GM11168 (cell line): Measurements from ENCODE around the gene SSBP2.

ENCODE experiments used
- in situ Hi-C: fragments of 300-500 bp; cut with MboI; formaldehyde crosslinking; loops from one replicate; pipeline ENCODE4 v1.12.0; 2022; ENCODE audit warnings: low sequenced_read_pairs; ENCODE audit not compliant: unreplicated experiment

SSBP2 gene

DNA sequence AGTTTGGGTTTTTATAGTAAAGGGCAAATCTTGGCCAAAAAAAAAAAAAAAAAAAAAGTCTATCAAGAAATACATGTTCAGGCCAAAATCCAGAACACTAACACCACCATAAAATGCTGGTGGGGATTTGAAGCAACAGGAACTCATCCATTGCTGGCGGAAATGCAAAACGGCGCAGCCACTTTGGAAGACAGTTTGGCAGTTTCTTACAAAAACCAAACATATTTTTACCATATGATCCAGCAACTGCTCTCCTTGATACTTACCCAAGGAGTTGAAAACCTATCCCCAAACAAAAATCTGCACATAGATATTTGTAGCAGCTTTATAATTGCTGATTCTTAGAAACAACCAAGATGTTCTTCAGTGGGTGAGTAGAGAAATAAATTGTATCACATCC lies 203.9 kb downstream of the SSBP2 start:
- in situ Hi-C loops, result no loop called here

DNA sequence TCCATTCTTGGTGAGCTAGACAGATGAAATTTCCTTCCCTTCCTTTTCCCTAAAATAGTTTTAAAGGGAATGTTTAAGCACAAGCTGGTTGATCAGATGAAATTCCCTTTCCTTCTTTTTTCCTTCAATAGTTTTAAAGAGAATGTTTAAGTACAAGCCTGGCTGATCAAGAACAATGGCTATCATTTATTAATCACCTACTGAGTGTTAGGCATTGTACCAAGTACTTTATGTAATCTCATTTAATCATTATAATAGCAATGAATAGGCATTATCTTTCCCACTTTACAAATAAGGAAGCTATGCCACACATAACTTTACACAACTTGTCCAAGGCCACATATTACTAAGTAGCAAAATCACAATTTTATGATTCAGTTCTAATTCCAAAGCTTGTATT lies 205.0 kb downstream of the SSBP2 start:
- in situ Hi-C loops, result no loop called here

DNA sequence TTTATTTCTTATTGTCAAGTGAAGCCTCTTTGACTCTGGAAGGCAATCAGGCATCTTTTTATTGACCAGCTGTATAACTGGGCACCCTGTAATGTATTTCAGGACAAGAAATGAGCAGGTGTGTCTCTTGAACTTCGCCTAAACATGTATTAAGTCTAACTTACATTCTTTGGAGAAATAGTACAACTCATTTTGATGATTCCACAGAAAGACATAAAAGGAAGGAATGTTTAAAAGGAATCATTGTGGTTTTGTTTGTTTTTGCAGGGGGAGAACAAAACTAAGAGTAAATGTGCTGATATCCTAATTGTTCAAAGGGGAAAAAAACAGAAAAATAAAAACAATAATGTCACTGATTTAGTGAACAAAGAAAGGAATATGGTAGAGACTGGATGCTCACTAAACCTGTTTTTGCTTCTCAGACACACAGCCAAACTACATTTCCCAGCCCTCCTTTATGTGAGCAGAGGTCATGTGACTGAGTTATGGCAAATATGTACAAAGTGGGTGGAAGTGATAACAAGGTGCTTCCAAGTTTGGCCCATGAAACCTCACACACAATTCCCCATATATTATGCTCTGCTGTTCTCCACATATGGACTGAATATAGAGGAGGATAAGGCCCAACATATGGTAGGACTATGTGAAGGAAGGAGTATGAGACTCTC lies 206.4 kb downstream of the SSBP2 start:
- in situ Hi-C loops, result no loop called here

DNA sequence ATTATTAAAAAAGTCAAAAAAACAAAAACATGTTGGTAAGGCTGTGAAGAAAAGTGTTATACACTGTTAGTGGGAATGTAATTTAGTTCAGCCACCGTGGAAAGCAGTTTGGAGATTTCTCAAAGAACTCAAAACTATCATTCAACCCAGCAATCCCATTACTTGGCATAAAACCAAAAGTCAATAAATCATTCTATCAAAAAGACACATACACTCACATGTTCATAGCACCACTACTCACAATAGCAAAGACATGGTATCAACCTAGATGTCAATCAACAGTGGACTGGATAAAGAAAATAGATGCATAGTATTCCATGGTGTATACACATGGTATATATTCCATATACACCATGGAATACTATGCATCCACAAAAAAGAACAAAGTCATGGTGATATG lies 208.7 kb downstream of the SSBP2 start:
- in situ Hi-C loops, result no loop called here

DNA sequence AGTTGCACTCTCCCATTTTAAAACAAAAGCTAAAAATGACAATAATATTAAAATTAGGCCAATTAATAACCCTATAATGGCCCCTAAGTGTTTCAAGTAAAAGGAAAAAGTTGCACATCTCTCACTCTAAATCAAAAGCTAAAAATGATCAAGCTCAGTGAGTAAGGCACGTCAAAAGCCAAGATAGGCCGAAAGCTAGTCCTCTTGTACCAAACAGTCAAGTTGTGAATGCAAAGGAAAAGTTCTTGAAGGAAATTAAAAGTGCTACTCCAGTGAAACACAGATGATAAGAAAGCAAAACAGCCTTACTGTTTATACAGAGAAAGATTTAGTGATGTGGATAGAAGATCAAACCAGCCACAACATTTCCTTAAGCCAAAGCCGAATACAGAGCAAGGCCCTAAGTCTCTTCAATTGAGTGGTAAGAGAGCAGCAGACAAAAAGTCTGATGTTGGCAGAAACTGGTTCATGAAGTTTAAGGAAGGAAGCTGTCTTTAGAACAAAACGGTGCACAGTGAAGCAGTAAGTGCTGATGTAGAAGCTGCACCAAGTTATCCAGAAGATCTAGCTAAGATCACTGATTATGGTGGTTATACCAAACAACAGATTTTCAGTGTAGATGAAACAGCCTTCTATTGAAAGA lies 212.9 kb downstream of the SSBP2 start:
- in situ Hi-C loops, result loop anchor here (10.0 kb wide), 1 partner anchor 417 kb away; no protein-coding TSS in a partner anchor

DNA sequence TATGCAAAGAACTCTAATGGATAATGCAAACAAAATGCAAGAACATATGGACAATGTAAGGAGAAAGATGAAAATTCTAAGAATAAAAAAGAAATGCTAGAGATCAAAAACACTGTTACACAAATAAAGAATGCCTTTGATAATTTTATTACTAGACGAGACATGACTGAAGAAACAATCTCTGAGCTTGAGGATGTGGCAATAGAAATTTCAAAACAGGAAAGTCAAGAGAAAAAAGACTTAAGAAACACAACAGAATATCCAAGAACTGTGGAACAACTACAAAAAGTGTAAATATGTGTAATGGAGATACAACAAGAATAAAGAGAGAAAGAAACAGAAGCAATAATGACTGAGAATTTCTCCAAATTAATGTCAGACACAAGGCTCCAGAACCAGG lies 216.5 kb downstream of the SSBP2 start:
- in situ Hi-C loops, result loop anchor here (10.0 kb wide), 1 partner anchor 420 kb away; no protein-coding TSS in a partner anchor

DNA sequence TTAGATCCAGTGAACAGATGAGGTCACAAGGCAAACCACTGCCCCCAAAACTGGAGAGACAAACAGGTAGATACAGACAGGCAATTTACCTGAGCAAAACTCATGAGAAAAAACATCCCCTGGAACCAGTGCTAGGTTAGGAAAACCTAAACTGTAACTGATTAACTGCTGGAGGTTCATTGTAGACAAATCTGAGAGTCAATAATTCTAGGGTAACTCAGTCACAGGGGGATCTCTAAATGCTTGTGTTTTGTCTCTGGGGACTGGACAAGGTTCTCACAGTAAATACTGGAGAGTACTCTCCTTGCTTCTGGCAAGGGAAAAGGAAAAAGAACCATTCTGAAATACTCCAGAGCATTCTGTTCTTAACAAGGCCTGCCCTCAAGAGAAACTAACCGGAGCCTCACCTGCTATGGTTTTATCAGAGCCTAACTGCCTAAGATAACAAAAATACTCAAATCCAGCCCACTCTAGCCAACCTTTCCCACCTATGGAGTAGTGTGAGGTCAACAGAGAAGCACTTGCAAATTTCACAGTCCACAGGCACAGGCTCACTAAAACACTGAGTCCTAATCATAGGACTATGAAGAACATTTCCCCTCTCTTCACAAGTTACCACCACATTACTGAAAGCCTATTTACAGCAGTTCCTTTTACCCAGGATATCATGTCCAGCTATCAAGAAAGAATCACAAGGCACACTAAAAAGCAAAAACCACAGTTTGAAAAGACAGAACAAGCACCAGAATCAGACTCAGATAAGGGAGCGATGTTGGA lies 217.1 kb downstream of the SSBP2 start:
- in situ Hi-C loops, result loop anchor here (10.0 kb wide), 1 partner anchor 421 kb away; no protein-coding TSS in a partner anchor

DNA sequence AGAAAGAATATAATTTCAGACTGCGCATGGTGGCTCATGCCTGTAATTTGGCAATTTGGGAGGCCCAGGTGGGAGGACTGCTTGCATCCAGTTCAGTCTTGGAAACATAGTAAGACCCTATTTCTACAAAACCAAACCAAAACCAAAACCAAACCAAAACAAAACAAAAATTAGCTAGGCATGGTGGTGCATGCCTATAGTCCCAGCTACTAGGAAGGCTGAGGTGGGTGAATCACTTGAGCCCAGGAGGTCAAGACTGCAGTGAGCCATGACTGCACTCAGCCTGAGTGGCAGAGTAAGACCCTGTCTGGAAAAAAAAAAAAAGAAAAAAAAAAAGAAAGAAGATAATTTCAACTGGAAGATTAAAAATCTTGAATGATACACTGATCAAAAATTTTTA lies 220.0 kb downstream of the SSBP2 start:
- in situ Hi-C loops, result loop anchor here (10.0 kb wide), 1 partner anchor 424 kb away; no protein-coding TSS in a partner anchor

DNA sequence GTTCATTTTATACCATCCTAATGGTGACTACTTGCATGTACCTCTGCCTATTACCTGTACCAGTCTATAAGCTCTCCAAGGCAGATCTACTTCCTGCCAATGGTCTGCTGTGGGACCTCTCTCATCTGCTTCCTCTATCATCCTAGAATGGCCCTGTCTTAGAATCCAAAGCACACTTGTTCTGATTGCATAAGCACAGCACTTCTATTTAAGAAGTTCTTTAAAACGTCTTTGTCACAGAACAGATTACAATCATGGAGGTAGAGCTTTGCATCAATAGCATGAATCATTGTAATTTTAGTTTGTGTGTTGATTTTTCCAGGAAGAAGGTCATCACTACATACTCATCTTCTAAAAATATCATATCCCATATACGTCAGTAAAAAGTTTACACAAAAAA lies 225.2 kb downstream of the SSBP2 start:
- in situ Hi-C loops, result no loop called here

DNA sequence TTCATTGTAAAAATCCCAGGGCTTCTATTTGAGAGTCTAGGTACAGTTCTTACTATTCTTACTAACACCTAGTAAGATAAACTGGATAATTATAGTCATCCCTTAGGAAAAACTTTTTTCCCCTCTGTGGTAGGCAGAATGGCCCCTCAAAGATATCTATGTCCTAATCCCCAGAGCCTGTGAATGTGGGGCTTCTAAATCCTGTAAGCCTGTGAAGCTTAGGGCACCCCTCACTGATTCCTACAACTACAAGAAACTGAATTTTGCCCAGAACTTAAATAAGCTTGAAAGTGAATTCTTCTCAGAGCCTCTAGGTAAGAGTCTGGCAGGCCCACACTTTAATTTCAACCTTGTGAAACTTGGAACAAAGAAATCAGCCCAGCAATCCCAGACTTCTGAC lies 226.9 kb downstream of the SSBP2 start:
- in situ Hi-C loops, result no loop called here

DNA sequence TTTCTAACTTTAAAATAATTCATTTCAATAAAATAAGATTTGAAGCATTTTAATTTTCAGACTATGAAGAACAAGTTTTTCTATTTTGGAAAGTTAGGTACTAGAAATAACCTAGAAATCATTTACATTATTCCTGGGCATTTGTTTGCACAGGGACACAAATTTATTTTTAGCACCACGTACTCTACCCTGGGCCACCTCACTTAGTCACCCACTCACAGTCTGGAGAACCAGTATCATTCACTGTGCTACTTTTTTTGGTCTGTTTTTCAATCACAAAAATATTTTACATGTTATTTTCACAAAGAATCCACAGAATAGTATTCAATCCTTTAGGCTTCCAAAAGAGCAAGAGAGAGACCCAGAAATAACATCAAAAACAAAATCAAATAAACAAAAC lies 228.3 kb downstream of the SSBP2 start:
- in situ Hi-C loops, result no loop called here

DNA sequence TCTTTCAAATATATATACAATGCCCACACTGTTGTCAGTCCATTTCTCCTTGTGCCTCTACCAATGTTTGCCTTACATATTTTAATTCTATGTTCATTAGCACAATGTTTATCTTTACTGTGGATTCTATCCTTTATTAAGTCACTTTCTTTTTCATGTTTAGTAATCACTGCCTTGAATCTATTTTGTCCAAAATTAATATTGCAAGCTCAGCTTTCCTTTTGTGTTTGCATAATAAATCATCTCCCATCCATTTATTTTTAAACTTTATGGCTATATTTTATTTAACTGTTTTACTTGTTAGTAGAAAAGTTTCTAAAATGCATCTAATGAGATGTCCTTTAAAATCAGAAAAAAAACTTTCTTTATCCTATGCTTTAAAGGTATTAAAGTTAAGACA lies 230.1 kb downstream of the SSBP2 start:
- in situ Hi-C loops, result no loop called here

DNA sequence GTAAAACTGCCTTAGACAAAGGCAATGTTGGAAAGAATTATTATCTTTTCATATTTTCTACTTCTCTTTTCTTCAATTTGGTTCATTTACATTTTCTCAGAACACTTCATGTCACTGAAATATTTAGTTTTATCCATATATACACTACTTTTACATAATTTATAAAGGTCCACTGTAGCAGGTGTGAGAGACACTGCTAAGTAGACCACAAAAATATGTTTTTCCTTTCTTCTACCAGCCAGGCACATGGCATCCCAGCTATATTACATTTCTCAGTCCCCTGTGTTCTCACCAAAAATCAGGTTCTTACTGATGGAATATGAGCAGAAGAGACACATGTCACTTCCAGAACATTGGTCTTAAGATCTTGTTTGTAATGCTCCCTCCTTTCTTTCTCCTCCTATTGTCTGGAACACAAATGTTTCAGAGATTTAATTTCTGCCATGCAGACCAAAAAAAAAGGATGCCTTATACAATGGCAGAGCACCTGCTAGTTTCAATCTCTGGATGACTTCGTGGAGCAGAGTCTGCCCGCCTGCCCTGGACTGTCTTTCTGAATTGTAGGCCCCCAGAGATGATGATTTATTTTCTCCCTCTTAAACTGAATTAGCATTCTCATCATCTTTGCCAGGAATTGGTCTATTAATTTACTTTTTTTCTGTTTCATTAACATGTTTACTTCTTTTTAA lies 231.5 kb downstream of the SSBP2 start:
- in situ Hi-C loops, result no loop called here

DNA sequence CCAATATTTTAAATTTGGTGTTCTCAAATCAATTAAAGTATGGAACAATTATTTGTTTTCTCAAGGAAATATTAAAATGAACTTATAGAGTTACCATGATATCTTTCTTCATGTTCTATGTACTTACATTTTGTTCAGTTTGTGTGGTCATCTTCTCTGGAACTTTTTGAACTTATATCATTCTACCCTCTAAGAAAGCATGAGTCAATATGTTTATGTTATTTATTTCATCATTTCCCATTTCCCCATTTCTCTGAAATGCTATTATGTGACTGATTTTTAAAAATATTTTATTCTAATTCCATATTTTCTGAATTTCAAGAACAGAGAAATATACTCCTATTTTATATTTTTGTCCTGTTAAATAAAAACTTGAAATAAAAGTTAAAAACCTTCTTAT lies 233.4 kb downstream of the SSBP2 start:
- in situ Hi-C loops, result no loop called here

DNA sequence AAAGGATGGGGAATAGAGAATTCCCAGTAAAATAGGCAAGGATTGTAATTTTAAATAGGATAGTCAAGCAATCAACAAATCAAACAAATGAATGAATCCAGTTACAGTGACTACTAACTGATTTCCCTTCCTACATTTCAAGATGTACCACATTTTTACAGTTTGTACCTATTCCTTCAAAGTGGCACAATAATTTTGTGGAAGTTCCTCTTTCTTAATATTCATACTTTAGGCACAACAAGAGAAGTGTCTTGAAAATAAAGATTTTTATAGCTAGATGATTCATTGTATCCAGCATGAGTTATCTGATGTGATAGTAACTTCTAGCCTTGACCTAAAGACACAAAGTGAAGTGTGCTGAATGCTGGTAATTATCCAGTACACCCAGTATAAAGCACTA lies 234.8 kb downstream of the SSBP2 start:
- in situ Hi-C loops, result no loop called here

DNA sequence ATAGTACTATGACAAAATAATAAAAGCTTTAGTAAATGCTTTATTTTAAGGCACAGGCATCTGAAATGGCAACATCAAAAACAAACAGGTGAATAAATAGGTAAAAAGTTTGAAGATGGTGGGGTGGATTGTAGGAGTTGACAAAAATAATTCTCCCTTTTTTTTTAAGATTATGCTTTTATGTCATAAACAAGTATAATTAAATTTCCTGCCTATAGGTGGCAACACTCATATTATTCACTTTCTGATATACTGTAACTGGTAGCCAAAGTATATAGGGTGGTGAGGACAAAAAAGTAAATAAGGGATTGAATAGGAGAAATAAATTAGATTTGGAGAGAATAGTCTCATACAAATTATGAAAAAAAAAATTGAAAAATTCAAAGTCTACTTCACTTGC lies 236.9 kb downstream of the SSBP2 start:
- in situ Hi-C loops, result no loop called here

DNA sequence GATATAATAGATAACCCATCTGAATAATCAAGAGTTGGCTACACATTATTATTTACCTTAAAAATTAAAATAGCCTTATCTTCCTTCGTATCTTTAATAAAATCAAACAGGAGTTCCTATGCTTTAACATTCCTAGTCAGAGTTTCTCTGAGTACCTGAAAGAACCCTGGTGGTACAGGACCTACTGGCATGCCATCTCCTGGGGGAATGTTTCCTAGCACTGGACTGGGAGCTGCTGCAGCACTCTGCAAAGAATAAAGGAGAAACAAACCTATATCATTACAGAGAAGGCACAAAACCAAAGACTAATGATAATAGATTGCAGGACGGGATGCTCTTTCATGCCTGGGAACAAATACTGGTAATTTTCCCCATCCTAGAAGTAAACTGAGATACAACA lies 237.4 kb downstream of the SSBP2 start:
- in situ Hi-C loops, result no loop called here

DNA sequence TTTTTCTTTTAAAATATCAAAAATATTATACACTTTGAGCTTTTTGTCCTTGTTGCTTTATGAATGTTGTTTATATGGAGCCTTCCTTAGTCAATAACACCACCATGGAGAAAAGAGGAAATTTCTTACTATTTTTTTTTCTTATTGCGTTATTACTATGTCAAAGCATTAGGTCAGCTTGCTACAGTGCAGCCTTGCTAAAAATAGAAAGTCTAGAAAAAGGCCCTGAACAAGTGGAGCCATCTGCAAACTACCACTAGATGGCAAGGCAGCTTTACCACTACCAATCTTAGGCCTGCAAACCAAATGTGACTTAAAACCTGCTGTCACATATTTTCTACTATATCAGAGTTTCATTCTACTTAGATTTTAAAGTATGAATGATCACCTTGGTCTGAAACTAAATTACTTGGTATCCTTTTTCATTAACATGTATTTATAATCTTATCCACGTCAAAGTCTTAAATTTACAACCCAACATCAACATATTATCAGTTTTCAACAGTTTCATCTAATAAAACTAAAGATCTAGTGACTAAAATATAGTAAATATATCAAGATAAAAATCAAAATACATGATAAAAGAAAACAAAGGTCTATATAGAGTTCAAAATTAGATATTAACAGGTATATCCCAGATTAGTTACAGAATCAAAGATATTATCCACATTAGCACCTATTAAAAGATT lies 243.9 kb downstream of the SSBP2 start:
- in situ Hi-C loops, result loop anchor here (10.0 kb wide), 2 partner anchors 328 to 718 kb away; no protein-coding TSS in a partner anchor

DNA sequence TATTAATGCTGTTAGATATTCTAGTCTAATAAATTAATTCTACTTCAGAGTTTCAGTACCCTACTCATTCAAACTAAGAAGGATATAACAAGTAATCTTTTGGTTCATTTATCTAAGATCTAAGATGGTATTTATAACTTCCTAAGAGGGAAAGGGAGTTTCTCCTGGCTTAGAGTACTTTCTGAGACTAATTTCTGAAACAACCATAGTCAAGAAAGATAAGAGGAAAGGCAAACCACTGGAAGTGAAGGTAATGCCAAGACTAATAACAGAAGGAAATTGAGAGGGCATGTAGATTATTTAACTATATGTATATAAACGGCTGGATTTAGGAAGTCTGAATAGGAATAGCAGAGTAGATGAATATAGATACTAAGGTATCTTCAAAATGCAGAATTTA lies 244.5 kb downstream of the SSBP2 start:
- in situ Hi-C loops, result loop anchor here (10.0 kb wide), 2 partner anchors 328 to 718 kb away; no protein-coding TSS in a partner anchor

DNA sequence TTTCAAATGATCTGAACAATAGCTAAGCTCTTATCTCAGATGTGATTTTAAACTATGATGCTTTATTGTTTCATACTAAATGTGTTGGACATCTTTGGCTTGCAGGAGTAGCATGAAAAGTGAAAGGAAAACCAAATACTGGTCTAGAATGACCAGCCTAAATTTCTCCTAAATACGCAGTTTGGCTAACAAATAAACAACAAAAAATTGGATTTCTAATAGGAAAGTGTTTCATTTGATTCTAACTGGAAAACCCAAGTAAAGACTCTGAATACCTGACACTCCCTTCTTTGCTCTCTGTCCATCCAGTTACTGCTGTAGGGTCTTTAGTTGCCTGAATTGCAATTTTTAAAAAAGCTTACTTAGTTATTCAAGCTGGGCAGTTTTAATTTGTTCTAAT lies 245.2 kb downstream of the SSBP2 start:
- in situ Hi-C loops, result loop anchor here (10.0 kb wide), 2 partner anchors 329 to 719 kb away; no protein-coding TSS in a partner anchor
